GM12874 (cell line): ENCODE measurements around the gene ARMH4.

ENCODE experiments used
- TF ChIP-seq, protein P1 (sequence below): IDR thresholded peaks from 2 replicates; pipeline ENCODE4 v1.5.1; 2011; ENCODE audit warnings: low read depth, mild to moderate bottlenecking, control low read depth, low read length, moderate library complexity; ENCODE audit not compliant: insufficient read depth

ARMH4 gene

GRCh38 chr14:58027904-58028303, 124.1 kb downstream of the ARMH4 start:
- TF ChIP-seq, protein P1, sequence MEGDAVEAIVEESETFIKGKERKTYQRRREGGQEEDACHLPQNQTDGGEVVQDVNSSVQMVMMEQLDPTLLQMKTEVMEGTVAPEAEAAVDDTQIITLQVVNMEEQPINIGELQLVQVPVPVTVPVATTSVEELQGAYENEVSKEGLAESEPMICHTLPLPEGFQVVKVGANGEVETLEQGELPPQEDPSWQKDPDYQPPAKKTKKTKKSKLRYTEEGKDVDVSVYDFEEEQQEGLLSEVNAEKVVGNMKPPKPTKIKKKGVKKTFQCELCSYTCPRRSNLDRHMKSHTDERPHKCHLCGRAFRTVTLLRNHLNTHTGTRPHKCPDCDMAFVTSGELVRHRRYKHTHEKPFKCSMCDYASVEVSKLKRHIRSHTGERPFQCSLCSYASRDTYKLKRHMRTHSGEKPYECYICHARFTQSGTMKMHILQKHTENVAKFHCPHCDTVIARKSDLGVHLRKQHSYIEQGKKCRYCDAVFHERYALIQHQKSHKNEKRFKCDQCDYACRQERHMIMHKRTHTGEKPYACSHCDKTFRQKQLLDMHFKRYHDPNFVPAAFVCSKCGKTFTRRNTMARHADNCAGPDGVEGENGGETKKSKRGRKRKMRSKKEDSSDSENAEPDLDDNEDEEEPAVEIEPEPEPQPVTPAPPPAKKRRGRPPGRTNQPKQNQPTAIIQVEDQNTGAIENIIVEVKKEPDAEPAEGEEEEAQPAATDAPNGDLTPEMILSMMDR, result no peak

- TF ChIP-seq, protein P1, result no peak
These were observed 125.0 kb downstream of the ARMH4 start for GRCh38 chr14:58026967-58027366.

DNA sequence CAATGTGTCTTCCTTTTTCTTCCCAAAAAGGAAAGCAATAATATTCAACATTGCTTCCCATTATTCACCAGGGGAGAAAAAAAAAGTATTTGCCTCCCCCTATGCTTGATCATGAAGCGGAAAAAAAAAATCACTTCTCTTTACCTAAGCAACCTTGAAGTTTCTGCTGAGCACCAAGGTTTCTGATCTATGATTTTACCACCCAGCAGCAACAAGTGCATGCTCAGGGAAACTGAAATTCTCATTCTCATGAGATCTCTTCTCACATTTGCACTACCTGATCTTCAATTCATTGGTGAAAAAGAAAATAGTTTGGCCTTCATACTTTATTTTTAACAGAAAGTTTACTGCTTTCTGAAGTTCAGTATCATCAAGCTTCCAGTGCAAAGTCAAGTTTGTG, 125.8 kb downstream of the ARMH4 start:
- TF ChIP-seq, protein P1, result no peak

GRCh38 chr14:58014778-58015177, 137.2 kb downstream of the ARMH4 start:
- TF ChIP-seq, protein P1, result no peak

GRCh38 chr14:58002618-58003017, 149.4 kb downstream of the ARMH4 start:
- TF ChIP-seq, protein P1, result no peak

DNA sequence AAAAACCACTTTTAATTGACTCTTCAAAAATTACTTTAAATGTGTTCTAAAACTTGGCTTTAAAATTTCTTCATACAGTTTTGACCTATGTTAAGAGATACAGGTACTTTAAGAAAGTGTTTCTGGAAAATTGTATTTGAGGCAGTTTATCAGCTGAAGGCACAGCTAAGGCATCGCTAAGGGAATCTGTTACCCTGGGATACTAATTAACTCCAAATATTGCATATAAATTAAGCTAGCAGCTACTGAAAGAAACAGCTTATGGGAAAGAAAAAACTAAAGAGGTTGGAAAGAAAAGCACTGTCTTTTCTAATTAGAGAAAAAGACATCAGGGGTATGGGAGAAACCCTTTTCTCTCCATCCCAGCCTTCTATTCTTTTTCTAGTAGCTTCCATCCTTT, 152.0 kb downstream of the ARMH4 start:
- TF ChIP-seq, protein P1, result no peak

GRCh38 chr14:57999471-57999870, 152.5 kb downstream of the ARMH4 start:
- TF ChIP-seq, protein P1, result no peak

DNA sequence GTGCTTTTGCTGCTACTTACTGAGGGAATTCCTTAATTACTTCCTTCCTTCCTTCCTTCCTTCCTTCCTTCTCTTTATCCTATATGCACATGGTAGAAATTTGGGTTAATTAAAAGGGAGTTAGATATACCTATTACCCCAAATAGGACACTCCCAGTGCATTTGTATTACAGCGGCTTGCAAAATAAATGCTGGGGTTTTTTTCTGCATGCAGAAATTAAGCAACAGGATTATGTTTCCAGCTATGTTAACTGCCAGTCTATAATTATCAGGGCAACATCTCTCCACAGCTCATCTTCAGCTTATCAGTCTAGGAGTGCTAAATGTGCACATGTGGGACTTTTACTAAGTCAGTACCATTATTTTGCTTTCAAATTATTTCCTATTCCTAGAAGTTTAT, 153.2 kb downstream of the ARMH4 start:
- TF ChIP-seq, protein P1, result no peak
